ENCODE data around the gene PRKCA. TPM values are rescaled to one million over a fixed set of nuclear protein-coding genes. Genes with fewer than 3 reads are reported as not detected.

PRKCA gene
- total RNA-seq, 1 donor from 2014 or later, result 15.5 TPM

DNA sequence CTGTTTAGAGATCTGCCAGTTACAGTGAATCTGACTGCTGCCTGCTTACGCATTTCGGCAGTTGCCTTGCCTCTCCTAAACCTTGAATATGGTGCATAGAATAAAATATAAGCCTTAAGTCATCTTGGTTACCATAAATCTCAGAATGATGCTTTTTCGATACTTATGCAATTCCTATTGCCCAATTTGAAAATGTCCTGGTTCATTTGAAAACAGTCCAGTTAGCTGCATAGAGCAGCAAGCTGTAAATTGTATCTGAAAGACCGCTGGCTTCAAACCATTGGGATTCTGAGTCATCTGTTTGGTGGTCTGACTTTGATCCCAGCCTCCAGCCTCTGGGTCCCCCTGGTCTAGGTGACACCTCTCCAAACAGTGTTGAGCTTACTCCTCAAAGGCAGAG lies 2.7 kb upstream of the PRKCA start:
- Histone ChIP-seq H3K36me3 (no peaks in the 10 kb centered on the region), H3K9me3 (no peaks in the 10 kb centered on the region), H3K4me3 (no peak overlapping the region), H3K27ac (no peak overlapping the region), H3K27me3 (no peaks in the 10 kb centered on the region), H3K4me1 (peaks cover 22% of the 10 kb centered on the region)
- peak in 1 of 2 donors; percentile 42 for DNase-seq (ENCODE audit: extremely low spot score in 2 of 2)
- TF ChIP-seq, protein P1, sequence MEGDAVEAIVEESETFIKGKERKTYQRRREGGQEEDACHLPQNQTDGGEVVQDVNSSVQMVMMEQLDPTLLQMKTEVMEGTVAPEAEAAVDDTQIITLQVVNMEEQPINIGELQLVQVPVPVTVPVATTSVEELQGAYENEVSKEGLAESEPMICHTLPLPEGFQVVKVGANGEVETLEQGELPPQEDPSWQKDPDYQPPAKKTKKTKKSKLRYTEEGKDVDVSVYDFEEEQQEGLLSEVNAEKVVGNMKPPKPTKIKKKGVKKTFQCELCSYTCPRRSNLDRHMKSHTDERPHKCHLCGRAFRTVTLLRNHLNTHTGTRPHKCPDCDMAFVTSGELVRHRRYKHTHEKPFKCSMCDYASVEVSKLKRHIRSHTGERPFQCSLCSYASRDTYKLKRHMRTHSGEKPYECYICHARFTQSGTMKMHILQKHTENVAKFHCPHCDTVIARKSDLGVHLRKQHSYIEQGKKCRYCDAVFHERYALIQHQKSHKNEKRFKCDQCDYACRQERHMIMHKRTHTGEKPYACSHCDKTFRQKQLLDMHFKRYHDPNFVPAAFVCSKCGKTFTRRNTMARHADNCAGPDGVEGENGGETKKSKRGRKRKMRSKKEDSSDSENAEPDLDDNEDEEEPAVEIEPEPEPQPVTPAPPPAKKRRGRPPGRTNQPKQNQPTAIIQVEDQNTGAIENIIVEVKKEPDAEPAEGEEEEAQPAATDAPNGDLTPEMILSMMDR (IDR thresholded peaks at IDR 0.05), result no peak
- no peak for TF ChIP-seq POLR2AphosphoS5 (IDR thresholded peaks at IDR 0.05; ENCODE audit: insufficient read depth in 1 of 2, low read depth in 1 of 2)
- no peak for TF ChIP-seq POLR2A (IDR thresholded peaks at IDR 0.05)
- intact Hi-C loops (cut with DNase I), result no loop called here

DNA sequence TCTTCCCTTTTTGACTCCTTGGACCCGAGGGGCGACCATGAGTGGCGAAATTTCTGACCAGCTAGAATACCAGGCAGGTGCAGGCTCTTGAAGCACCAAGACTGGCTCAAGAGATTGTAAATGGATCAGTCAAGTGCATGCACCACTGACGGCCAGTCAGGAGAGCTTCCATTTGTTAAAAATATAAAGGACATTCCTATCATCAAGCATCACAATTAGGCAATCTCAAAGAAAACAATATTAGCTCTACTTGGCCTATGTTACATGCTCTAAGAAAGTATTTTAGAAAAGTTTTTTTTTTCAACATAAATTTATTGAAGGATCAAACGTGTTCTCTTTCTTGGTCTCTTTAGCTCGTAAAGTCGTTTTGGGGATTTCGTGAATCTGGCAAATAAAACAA lies 1.5 kb upstream of the PRKCA start:
- Histone ChIP-seq H3K4me1 (peaks cover 30% of the 10 kb centered on the region), H3K4me3 (no peak overlapping the region)

DNA sequence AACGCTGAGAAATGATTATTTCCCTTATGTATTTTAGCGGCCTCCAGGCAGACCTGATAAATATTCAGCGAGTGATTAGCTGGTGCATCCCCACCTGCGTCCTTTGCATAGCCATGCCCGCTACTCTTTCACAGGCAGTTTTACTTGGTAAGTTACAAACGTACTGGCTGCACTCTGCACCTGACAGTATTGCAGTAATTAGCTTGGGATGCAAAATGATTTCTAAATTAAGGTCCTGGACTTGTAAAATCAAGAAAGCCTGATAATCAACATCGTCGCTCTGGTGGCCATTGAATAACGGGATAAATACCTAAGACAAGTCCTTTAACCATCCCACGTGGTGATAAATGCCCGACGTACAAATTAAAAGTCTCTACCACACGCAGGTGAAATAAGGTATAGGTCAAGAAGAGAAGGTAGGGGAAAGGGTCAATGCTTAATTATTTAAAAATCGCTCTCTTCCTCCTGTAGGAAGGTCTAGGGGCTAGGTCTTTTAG lies 998 bp upstream of the PRKCA start:
- Histone ChIP-seq H3K4me1 (peaks cover 35% of the 10 kb centered on the region), H3K27me3 (no peaks in the 10 kb centered on the region), H3K27ac (peak overlapping the region; percentile 85), H3K9me3 (no peaks in the 10 kb centered on the region), H3K4me3 (peak overlapping the region; percentile 62 to 71), H3K36me3 (no peaks in the 10 kb centered on the region)
- intact Hi-C loops (cut with DNase I), result no loop called here
- DNase-seq (ENCODE audit: extremely low spot score in 2 of 2), result no peak
- TF ChIP-seq, protein P1 (IDR thresholded peaks at IDR 0.05), result no peak
- no peak for TF ChIP-seq POLR2A (IDR thresholded peaks at IDR 0.05)
- no peak for TF ChIP-seq POLR2AphosphoS5 (IDR thresholded peaks at IDR 0.05; ENCODE audit: insufficient read depth in 1 of 2, low read depth in 1 of 2)

More for the DNA sequence above, 1.5 kb upstream of the PRKCA start:
- Histone ChIP-seq H3K27ac (no peak overlapping the region), H3K36me3 (no peaks in the 10 kb centered on the region), H3K27me3 (no peaks in the 10 kb centered on the region), H3K9me3 (no peaks in the 10 kb centered on the region)
- no peak for TF ChIP-seq POLR2AphosphoS5 (IDR thresholded peaks at IDR 0.05; ENCODE audit: insufficient read depth in 1 of 2, low read depth in 1 of 2)
- TF ChIP-seq, protein P1 (IDR thresholded peaks at IDR 0.05), result no peak
- TF ChIP-seq POLR2A (IDR thresholded peaks at IDR 0.05), result no peak
- intact Hi-C loops (cut with DNase I), result no loop called here
- no peak for DNase-seq (ENCODE audit: extremely low spot score in 2 of 2)

DNA sequence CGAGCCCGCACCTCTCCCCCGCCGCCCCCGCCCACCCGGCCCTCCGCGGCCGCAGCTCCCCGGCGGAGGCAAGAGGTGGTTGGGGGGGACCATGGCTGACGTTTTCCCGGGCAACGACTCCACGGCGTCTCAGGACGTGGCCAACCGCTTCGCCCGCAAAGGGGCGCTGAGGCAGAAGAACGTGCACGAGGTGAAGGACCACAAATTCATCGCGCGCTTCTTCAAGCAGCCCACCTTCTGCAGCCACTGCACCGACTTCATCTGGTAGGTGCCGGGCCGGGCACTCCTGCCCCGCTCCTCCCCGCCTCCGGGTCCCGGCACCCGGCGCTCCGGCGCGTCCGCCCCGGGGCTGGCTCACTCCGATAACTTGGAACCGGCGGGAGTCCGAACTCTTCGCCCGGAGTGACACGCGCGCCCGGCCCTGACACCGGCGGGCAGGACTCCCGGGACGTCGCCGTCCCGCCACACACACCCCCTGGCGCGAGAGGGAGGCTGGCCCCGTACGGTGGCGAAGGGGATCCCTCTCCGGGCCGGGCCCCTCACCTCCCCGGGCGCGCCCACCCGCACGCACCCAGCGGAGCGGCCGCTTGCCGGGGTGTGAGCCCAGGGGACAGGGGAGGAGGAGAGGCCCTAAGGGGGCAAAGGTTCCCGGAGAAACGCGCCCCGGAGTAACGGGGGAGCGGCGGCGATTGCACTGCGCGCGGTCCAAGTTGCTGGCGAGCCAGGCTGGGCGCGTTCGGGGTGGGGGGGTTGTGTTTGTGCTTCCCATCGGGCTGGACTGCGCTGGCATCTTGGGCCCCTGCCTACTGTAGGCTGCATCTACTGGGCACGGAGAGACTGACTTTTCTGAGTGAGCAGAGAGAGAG lies 581 bp downstream of the PRKCA start:
- Histone ChIP-seq H3K36me3 (no peaks in the 10 kb centered on the region), H3K27ac (peak overlapping the region; percentile 91), H3K9me3 (no peaks in the 10 kb centered on the region), H3K4me3 (peak overlapping the region; percentile 71 to 93), H3K4me1 (peaks cover 39% of the 10 kb centered on the region), H3K27me3 (no peaks in the 10 kb centered on the region)
- intact Hi-C loops (cut with DNase I), result no loop called here
- TF ChIP-seq POLR2A (IDR thresholded peaks at IDR 0.05) (no peak), POLR2AphosphoS5 (IDR thresholded peaks at IDR 0.05; ENCODE audit: insufficient read depth in 1 of 2, low read depth in 1 of 2) (peak in 1 of 2 donors; percentile 42)
- peak in 1 of 2 donors; percentile 80 for DNase-seq (ENCODE audit: extremely low spot score in 2 of 2)

DNA sequence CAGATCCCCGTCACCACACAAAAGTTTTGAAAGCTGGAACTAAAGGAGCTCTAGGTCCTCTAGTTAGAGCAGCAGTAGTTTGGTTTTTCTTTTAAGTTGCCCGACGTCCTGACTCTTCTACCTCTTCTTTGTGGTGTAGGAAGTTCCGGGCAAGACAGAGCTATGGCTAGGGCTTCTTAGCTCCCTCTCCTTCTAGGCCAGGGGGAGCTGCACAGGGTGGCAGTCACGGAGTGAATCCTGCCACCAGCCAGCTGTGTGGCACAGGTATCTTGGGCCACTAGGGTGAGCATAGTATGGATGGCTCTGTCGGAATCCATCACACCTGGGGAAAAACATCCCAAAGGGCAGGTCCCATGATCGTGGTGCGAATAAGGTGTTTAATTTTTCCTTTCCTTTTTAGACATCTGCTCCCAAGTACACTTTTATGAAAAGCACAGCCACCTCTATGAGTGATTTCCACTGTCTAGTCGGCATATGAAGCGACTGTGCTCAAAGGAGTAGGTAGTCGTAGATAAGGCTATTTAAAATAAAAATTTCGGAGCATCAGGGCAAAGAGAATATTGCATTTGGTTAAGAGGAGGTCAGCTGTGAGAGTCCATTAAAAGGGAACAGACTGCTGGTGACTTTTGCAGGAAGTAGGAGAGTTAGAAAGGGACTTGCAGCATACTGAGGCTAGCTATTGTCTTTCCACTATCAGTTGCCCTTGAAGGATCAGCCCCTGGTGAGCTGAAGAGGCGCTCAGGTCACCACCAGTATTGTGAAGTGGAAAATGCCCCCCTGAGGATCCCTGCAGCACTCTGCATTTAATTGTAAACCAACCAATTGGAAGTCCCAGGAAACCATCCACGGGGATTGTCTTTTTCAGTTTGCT lies 2.1 kb downstream of the PRKCA start:
- Histone ChIP-seq H3K36me3 (no peaks in the 10 kb centered on the region), H3K27ac (peak overlapping the region; percentile 91), H3K27me3 (no peaks in the 10 kb centered on the region), H3K4me3 (peak overlapping the region; percentile 71 to 93), H3K4me1 (peaks cover 39% of the 10 kb centered on the region), H3K9me3 (no peaks in the 10 kb centered on the region)
- intact Hi-C loops (cut with DNase I), result no loop called here
- no peak for DNase-seq (ENCODE audit: extremely low spot score in 2 of 2)
- TF ChIP-seq POLR2AphosphoS5 (IDR thresholded peaks at IDR 0.05; ENCODE audit: insufficient read depth in 1 of 2, low read depth in 1 of 2), result no peak
- TF ChIP-seq, protein P1 (IDR thresholded peaks at IDR 0.05), result no peak
- no peak for TF ChIP-seq POLR2A (IDR thresholded peaks at IDR 0.05)

Measured in vagina (tissue), 2 donors.